ENCODE results near the gene RRAGC.

The RRAGC gene

GRCh38 chr1:38875811-38876210 lies 16.2 kb upstream of the RRAGC start:
- no peak for DNase-seq (ENCODE audit: low spot score)
- TF ChIP-seq, protein P1, sequence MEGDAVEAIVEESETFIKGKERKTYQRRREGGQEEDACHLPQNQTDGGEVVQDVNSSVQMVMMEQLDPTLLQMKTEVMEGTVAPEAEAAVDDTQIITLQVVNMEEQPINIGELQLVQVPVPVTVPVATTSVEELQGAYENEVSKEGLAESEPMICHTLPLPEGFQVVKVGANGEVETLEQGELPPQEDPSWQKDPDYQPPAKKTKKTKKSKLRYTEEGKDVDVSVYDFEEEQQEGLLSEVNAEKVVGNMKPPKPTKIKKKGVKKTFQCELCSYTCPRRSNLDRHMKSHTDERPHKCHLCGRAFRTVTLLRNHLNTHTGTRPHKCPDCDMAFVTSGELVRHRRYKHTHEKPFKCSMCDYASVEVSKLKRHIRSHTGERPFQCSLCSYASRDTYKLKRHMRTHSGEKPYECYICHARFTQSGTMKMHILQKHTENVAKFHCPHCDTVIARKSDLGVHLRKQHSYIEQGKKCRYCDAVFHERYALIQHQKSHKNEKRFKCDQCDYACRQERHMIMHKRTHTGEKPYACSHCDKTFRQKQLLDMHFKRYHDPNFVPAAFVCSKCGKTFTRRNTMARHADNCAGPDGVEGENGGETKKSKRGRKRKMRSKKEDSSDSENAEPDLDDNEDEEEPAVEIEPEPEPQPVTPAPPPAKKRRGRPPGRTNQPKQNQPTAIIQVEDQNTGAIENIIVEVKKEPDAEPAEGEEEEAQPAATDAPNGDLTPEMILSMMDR (IDR thresholded peaks at IDR 0.05; ENCODE audit: extremely low read depth, insufficient read depth, missing control alignments), result no peak
- in situ Hi-C loops (cut with MboI; ENCODE audit: low pct_unique_long_range_greater_than_20kb, low sequenced_read_pairs, unreplicated experiment), result no loop called here

GRCh38 chr1:38873027-38873969 lies 13.7 kb upstream of the RRAGC start, which contains the start of gene MYCBP:
Gene MYCBP, minus strand, starts transcription at chr1:38873348. Its CDS starts 43 bp downstream, at chr1:38873305.
- in situ Hi-C loops (cut with MboI; ENCODE audit: low pct_unique_long_range_greater_than_20kb, low sequenced_read_pairs, unreplicated experiment), result no loop called here

GRCh38 chr1:38872401-38873026 lies 12.9 kb upstream of the RRAGC start:
- TF ChIP-seq, protein P1 (IDR thresholded peaks at IDR 0.05; ENCODE audit: extremely low read depth, insufficient read depth, missing control alignments), result no peak
- DNase-seq (ENCODE audit: low spot score), result peak; percentile 61
- in situ Hi-C loops (cut with MboI; ENCODE audit: low pct_unique_long_range_greater_than_20kb, low sequenced_read_pairs, unreplicated experiment), result no loop called here

More at GRCh38 chr1:38873027-38873969, 13.7 kb upstream of the RRAGC start, which contains the start of gene MYCBP:
- peak; percentile 99 for DNase-seq (ENCODE audit: low spot score)
- TF ChIP-seq, protein P1 (IDR thresholded peaks at IDR 0.05; ENCODE audit: extremely low read depth, insufficient read depth, missing control alignments), result no peak

- no peak for DNase-seq (ENCODE audit: low spot score)
- TF ChIP-seq, protein P1 (IDR thresholded peaks at IDR 0.05; ENCODE audit: extremely low read depth, insufficient read depth, missing control alignments), result no peak
- in situ Hi-C loops (cut with MboI; ENCODE audit: low pct_unique_long_range_greater_than_20kb, low sequenced_read_pairs, unreplicated experiment), result no loop called here
Measured at GRCh38 chr1:38870996-38871395, 11.4 kb upstream of the RRAGC start.

DNA sequence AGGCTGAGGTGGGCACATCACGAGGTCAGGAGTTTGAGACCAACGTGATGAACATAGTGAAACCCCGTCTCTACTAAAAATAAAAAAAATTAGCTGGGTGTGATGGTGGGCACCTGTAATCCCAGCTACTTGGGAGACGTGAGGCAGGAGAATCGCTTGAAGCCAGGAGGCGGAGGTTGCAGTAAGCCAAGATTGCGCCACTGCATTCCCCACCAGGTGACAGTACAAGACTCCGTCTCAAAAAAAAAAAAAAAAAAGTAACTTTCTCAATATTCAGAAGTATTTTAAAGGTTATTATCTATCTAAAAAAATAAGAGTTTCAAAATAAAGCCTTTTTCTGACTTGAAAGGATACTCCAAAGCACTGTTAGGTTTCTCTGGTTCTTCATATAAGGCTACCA lies 7.6 kb upstream of the RRAGC start:
- in situ Hi-C loops (cut with MboI; ENCODE audit: low pct_unique_long_range_greater_than_20kb, low sequenced_read_pairs, unreplicated experiment), result no loop called here
- DNase-seq (ENCODE audit: low spot score), result no peak
- TF ChIP-seq, protein P1 (IDR thresholded peaks at IDR 0.05; ENCODE audit: extremely low read depth, insufficient read depth, missing control alignments), result no peak

DNA sequence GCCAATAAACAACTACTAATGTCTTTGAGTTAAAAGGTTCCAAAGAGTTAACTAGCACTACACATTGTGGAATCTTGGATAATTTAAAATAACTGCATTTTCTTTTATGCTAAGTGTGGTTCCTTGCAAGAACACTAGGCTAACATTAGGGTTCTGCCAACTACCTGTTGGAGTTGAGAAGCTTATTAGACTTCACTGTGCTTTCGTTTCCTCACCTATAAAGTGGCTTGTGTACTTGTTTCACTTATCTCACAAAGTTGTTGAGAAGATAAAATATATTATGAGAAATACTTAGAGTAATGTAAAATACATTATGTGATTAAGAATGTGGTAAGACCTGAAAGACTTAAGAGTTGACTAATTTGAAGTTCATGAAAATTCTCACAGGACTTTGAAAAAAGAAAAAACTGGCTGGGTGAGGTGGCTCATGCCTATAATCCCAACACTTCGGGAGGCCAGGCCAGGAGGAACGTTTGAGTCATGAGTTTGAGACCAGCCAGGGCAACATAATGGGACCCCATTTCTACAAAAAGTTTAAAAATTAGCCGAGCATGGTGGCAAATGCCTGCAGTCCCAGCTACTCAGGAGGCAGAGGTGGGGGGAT lies 5.6 kb upstream of the RRAGC start:
- in situ Hi-C loops (cut with MboI; ENCODE audit: low pct_unique_long_range_greater_than_20kb, low sequenced_read_pairs, unreplicated experiment), result no loop called here
- TF ChIP-seq, protein P1 (IDR thresholded peaks at IDR 0.05; ENCODE audit: extremely low read depth, insufficient read depth, missing control alignments), result no peak
- DNase-seq (ENCODE audit: low spot score), result no peak
